NCI-H146 (cell line): ENCODE measurements around the gene IP6K3.

Experiments used
- DNase-seq: peaks from one replicate; lab custom pipeline; 2025; lab: John Stamatoyannopoulos, UW

Gene IP6K3

GRCh38 chr6:33689148-33689494, 57.6 kb downstream of the IP6K3 start:
- DNase-seq: no peak

GRCh38 chr6:33688451-33689147, 58.1 kb downstream of the IP6K3 start:
- DNase-seq: no peak

- no peak for DNase-seq
These were observed 58.7 kb downstream of the IP6K3 start for GRCh38 chr6:33688006-33688405.

GRCh38 chr6:33686981-33687975, 59.4 kb downstream of the IP6K3 start:
- no peak for DNase-seq

GRCh38 chr6:33686225-33686924, 60.3 kb downstream of the IP6K3 start:
- DNase-seq: no peak

- DNase-seq: no peak
These were observed 61.1 kb downstream of the IP6K3 start for GRCh38 chr6:33685411-33686224.

GRCh38 chr6:33684983-33685382, 61.7 kb downstream of the IP6K3 start:
- no peak for DNase-seq

- no peak for DNase-seq
These were observed 62.2 kb downstream of the IP6K3 start for GRCh38 chr6:33684428-33684896.

- no peak for DNase-seq
These were observed 62.9 kb downstream of the IP6K3 start for GRCh38 chr6:33683576-33684427.

GRCh38 chr6:33683051-33683571, 63.6 kb downstream of the IP6K3 start:
- no peak for DNase-seq

- no peak for DNase-seq
These were observed 64.4 kb downstream of the IP6K3 start for GRCh38 chr6:33682341-33682740.

- DNase-seq: no peak
These were observed 66.9 kb downstream of the IP6K3 start for GRCh38 chr6:33679761-33680160.

- no peak for DNase-seq
These were observed 67.7 kb downstream of the IP6K3 start for GRCh38 chr6:33678932-33679490.

GRCh38 chr6:33678233-33678931, 68.3 kb downstream of the IP6K3 start:
- DNase-seq: no peak

- no peak for DNase-seq
These were observed 69.0 kb downstream of the IP6K3 start for GRCh38 chr6:33677689-33678088.

- no peak for DNase-seq
These were observed 69.5 kb downstream of the IP6K3 start for GRCh38 chr6:33677143-33677660.

- no peak for DNase-seq
These were observed 70.1 kb downstream of the IP6K3 start for GRCh38 chr6:33676416-33677142.

- no peak for DNase-seq
These were observed 70.7 kb downstream of the IP6K3 start for GRCh38 chr6:33675968-33676367.
